Measurements from ENCODE around the gene MYLK4.

The MYLK4 gene

DNA sequence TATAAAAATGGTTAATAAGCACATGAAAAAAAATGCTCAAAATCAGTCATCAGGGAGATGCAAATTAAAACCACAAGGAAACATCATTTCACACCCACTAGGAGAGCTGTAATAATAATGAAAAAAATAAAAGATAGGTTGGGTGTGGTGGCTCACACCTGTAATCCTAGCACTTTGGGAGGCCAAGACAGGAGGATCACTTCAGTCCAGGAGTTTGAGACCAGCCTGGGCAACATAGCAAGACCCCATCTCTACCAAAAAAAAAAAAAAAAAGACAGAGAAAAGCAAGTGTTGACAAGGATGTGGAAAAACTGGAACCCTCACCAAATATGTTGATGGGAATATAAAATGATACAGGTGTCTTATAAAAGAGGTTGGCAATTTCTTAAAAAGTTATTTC, 3.0 kb upstream of the MYLK4 start:
- no peak for TF ChIP-seq CTCF (IDR thresholded peaks at IDR 0.05)

DNA sequence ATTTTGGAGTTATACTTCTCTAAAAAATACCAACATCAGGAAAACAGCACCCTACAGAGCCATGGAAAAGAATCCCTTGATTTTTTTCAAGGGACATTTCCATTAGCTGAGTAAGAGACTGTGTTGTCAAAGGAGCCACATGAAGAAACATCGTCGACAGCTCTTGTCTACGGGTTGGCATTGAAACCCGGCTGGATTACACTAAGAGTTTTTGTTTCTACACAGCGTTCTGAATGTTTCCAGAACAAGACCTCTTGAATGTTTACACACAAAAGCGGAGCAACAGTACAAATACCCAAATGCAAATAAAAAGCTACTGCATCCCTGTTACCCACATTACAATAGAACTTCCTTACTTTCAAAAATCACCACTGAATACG, 2.4 kb upstream of the MYLK4 start:
- no peak for TF ChIP-seq CTCF (IDR thresholded peaks at IDR 0.05)

GRCh38 chr6:2752477-2753109, 1.9 kb upstream of the MYLK4 start:
- TF ChIP-seq CTCF (IDR thresholded peaks at IDR 0.05), result no peak

DNA sequence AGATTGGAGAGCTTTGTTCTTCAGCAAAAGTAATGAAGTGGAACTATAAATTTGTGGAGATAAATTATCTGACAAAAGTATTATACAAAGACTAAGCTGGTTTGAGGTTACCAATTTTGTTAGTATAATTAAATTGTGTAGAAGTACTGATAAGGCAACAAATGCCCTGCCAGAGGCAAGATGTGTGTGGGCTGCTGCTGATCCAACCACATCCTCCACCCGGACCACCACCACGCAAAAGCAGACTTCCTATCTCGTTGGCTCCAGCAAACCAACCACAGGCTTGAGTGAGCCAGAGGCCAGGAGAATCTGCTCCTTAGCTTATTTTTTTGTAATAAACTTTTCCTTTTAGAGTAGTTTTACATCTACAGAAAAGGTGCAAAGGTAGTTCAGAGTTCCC, 1.1 kb upstream of the MYLK4 start:
- TF ChIP-seq CTCF (IDR thresholded peaks at IDR 0.05), result no peak

GRCh38 chr6:2749969-2750600, 637 bp downstream of the MYLK4 start:
- peak; percentile 79 for TF ChIP-seq CTCF (IDR thresholded peaks at IDR 0.05)

- TF ChIP-seq CTCF (IDR thresholded peaks at IDR 0.05), result no peak
These were observed 2.5 kb downstream of the MYLK4 start for GRCh38 chr6:2748183-2748582.

DNA sequence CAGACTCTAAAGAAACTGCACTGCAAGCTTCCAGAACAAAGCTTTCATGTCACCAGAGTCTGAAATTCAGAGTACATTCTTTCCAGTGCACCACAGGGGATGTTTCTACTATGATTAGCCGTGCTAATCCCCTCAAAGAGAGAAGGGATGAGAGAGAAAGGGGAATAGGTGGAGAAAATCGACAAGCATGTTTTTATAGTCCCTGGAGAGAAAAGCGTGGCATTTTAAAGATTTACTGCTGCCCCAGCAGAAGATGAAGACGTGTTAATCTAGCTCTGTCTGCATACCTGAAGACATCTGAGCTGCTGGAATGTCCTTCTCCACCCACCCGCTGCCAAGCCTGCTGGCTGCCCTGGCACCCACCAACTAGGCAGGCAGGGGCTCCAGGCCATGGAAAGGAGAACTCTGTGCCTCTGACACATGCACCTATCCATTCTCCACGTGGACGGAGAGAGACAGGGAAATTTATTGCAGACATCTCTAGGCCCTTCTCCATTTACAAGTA, 4.1 kb downstream of the MYLK4 start:
- TF ChIP-seq CTCF (IDR thresholded peaks at IDR 0.05), result no peak

Measured in LNCAP (cell line).